Caki2 (cell line): ENCODE measurements around the gene TTLL9. TPM values are rescaled to one million over a fixed set of nuclear protein-coding genes. Genes with fewer than 3 reads are reported as not detected.

Experiments used
- DNase-seq: peaks from one replicate; pipeline ENCODE4 v3.0.0-alpha.2; 2015; ENCODE audit warnings: low read depth
- in situ Hi-C: cut with HindIII; loops from 2 replicates; pipeline ENCODE4 v1.10.0; 2016; ENCODE audit warnings: low sequenced_read_pairs, low pct_unique_long_range_greater_than_20kb, mixed read lengths
- total RNA-seq: library from RNA; depleted of rRNA; stranded (reverse); fragments of >200 nt; shearing (Covaris generic); gene quantifications from 2 replicates; pipeline ENCODE4 v1.2.3, GENCODE V29; 2014; ENCODE audit warnings: low replicate concordance

The TTLL9 gene
- total RNA-seq, 1 experiment from 2014 or later, result 0.20 TPM

GRCh38 chr20:31849306-31849930 lies 21.0 kb upstream of the TTLL9 start:
- DNase-seq, result no peak
- in situ Hi-C loops, result no loop called here

DNA sequence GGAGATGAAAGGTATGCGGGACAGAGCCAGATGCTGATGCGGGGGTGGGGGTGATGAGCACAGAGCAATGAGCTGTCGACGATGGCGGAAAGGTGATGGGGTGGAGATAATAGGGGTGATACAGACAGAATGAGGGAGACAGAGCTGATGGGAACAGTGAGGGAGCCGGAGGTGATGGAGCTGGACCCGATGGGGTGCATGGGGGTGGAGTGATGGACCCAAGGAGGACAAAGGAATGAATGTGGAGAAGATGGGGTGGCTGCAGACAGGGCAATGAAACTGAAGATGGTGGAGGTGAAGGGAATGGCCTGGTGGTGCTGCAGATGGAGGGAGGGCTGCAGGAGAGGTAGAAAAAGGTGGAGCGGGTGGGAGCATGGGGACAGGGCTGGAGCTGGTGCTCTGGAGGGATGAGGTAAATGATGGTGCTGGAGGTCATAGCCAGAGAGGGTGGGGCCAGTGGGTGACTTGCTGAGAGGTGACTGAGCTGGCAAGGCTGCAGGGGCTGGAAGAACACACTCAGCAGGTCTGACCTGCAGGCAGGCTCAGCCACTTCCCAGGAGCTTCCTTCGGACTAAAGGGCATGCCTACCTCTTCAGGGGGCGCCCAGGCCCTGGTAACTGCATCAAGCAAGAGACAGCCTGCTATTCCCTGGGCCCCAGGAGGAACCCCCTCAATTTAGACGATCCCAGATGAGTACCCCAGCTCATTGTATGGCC lies 19.0 kb upstream of the TTLL9 start:
- in situ Hi-C loops, result loop anchor here (10.0 kb wide), 1 partner anchor 173 kb away; no protein-coding TSS in a partner anchor
- no peak for DNase-seq

- in situ Hi-C loops, result loop anchor here (10.0 kb wide), 1 partner anchor 171 kb away; no protein-coding TSS in a partner anchor
- DNase-seq, result no peak
Observed at GRCh38 chr20:31853481-31853880, 17.0 kb upstream of the TTLL9 start.

GRCh38 chr20:31856516-31856915 lies 13.9 kb upstream of the TTLL9 start:
- no peak for DNase-seq
- in situ Hi-C loops, result loop anchor here (10.0 kb wide), 1 partner anchor 168 kb away; no protein-coding TSS in a partner anchor

DNA sequence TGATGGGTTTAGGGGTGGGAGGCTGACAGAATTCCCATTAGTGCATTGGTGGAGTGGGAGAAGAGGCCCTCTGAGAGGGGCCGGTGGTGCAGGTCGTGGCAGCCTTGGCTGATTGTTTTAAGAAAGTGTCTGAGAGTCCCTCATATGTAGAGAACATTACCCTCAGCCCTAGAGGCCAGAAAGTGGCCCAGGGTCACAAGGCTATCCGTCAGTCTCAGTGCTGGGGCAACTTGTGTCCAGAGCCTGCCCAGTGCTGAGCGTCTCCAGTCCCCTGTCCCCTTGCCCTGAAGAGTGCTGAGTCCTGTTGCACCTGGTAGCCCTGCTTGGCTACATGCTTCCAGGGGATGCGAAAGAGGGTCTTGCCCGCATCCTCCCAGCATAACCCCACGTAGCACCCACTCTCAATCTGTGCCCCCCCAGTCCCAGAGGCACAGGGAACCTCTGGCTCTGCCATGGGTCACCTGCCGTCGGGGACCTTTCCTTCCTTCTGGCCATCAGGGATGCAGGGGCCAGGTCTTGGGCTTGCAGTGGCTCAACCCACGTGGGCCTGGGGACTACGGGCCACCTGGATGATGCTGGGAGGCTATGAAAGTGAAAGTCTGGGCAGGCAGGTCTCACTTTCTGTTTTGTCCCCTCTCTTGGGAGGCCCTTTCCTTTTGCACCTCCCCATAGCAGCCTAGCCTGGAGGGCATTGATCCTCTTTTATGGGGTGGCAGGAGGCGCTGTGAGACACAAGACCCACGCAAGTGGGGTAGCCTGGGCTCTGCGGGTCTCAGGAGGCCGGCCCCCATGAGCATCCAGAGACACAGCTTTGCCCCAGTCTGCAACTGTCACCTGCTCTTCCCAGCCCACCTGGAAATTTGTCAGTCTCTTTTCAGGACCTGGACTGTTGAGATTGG lies 12.3 kb upstream of the TTLL9 start:
- in situ Hi-C loops, result loop anchor here (10.0 kb wide), 1 partner anchor 167 kb away; no protein-coding TSS in a partner anchor

DNA sequence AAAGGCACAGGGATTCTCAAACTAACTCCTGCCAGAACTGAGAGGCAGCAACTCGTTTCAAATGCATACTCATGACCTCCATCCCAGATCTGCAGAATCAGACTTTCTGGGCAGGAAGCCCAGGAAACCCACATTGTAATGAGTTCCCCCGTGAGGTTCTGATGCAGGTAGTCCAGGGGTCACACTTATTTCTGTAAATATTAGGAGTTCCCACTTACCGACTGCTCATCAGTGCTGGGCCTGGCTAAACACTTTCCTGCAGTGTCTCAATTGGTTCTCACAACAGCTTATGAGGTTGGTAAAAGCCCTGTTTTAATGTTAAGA lies 11.7 kb upstream of the TTLL9 start:
- no peak for DNase-seq
- in situ Hi-C loops, result loop anchor here (10.0 kb wide), 1 partner anchor 166 kb away; no protein-coding TSS in a partner anchor

More for the DNA sequence above, 12.3 kb upstream of the TTLL9 start:
- DNase-seq, result no peak

DNA sequence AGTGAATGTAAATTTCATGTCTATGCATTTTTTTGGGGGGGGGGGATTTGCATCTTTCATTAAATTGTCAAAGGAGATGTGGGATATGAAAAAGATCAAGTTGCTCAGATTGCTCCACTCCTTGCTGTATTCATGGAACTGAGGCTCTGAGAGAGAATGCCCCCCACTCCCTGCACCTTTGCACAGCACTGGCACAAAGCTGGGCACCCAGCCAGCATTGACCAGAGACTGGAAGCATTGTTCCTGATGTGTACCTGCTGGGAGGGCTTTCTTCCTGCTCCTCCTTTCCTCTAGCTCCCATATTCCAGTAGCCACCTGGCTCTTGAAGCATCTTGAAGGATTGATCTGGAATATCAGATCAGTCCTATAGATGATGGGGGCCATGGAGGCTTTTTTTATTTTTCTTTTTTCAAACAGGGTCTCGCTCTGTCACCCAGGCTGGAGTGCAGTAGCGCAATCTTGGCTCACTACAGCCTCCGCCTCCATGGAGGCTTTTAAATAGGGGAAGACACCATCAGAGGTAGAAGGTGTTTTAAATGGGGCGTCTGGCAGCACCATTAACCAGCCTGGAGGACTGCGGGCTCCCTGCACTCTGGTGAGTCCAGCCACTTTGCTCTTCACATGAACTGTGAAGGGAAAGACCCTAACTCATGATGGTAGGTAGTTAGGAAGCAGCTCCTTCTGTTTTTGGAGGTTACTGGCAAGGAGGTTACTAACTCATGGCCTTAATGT lies 11.0 kb upstream of the TTLL9 start:
- DNase-seq, result no peak
- in situ Hi-C loops, result loop anchor here (10.0 kb wide), 1 partner anchor 165 kb away; no protein-coding TSS in a partner anchor

DNA sequence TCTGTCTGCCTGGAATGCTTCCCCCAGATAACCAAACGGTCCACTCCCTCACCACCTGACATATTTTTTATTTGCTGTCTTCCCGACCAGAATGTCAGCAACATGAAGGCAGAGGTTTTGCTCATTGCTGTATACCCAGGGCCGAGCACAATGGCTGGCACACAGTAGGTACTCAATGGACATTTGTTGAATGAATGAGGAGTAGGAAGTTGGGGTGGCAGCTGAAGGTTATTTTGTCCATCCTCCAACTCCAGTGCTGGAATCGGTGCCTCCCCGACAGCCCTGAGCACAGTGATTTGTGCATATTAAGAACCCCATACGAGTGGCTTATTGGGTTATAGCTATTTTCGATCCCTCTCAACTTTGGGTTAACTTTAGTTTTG lies 10.4 kb upstream of the TTLL9 start:
- in situ Hi-C loops, result loop anchor here (10.0 kb wide), 1 partner anchor 165 kb away; no protein-coding TSS in a partner anchor
- DNase-seq, result no peak

DNA sequence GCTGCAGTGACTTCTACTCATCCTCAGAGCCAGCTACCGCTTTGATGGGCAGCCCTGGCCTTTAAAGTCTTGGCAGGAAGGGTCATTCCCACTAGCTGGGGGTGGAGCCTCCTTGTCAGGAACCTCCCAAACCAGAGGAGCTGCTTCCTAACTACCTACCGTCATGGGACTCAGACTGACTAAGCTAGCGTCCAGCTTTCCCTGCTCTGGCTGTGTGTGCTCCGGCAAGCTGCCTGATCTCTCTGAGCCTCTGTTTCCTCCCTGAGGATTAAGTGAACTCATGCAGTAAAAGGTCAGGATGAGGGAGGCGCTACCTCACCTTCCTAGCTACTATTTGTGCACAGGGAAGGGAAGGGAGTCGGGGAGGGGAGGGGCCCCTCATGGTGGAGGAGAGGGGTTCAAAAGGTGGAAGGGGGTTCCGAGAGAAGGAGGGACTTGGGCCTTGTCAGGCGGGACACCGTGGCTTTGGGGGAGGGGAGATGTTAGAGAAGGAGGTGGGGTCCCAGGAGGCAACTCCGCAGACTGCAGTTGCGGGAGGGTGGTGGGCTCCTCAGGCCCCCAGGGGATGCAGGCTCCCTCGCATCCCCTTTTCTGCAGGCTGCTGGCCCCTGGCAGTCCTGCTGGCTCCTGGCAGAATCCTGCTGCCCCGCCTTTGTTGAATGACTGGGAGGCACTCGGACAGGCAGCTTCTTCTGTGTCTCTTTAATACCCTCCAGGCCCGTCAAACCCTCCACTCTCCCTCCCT lies 9.9 kb upstream of the TTLL9 start:
- peak; percentile 65 for DNase-seq
- in situ Hi-C loops, result no loop called here

GRCh38 chr20:31861135-31861384 lies 9.4 kb upstream of the TTLL9 start:
- no peak for DNase-seq

GRCh38 chr20:31861385-31862156 lies 8.9 kb upstream of the TTLL9 start:
- in situ Hi-C loops, result no loop called here
- DNase-seq, result peak; percentile 74

More at GRCh38 chr20:31861135-31861384, 9.4 kb upstream of the TTLL9 start:
- in situ Hi-C loops, result no loop called here

DNA sequence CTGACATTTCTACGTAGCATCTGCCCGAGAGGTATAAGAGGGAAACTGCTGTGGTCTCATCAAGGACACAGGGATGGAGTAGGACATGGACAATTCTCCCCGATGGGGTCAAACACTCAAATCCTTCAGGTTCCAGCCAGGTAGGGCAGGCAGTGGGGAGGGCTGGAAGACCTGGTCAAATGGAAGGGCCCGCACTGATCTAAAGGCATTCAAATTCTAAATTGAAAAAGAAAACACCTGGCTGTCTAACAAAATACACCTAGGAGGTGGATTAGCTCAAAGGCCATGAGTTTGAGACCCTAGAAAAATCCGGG lies 8.3 kb upstream of the TTLL9 start:
- in situ Hi-C loops, result no loop called here
- DNase-seq, result no peak

- in situ Hi-C loops, result no loop called here
- no peak for DNase-seq
Observed at GRCh38 chr20:31862506-31862905, 7.9 kb upstream of the TTLL9 start.

- in situ Hi-C loops, result no loop called here
- no peak for DNase-seq
Observed at GRCh38 chr20:31863296-31864085, 6.9 kb upstream of the TTLL9 start.

DNA sequence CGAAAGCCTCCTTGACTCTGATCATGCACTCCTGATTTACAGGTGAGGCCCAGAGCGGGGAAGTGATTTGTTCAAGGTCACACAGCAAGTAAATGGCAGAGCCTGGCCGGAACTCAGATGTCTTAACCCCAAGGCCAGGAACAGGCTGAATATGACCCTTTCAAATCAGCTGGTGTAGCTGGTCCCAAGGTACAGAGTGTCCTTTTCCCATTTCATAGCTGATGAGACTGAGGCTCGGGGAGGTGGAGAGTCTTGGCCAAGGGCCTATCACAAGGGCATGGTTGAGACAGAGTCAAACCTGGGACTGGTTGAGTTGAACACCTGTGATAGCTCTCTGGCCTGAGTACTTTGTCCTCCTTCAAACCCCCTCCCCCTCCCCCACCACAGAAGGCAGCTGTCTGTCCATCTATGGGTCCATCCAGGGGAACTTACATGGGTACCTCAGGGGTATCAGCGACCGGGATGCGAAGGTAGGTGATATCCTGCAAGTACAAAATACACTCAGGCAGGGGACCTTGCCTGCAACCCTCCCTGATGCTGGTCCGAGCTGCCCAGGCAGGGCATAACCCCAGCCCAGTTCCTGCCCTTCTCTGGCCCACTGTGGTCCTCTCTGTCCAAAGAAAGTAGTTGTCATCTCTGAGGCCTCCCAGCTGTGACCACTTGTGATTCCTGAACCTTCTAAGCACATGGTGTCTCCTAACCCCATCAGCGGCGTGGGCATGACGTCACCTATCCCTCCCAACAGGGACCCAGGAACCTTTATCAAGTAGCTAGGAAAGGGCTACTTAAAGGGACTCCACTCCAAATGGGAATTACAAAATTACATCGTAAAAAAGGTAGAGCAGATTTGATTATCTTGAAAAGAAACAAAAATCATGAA lies 5.7 kb upstream of the TTLL9 start:
- no peak for DNase-seq
- in situ Hi-C loops, result no loop called here

DNA sequence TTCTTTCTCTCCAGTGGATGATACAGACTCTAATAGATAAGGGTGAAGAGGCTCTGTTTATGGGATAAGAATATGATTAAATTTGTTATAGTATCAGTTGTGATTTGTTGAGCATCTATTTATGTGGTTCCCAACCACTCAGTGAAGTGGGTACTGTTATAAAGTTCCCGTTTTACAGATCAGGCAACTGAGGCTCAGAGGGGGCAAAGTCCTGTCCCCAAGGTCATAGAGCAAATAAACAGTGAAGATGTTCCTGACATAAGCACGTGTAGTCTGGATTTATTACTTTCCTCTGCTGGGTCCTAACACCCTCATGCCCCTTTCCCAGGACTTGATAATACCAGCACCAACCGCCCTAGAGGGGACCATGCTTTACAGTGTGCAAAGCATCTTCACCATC lies 4.2 kb upstream of the TTLL9 start:
- in situ Hi-C loops, result no loop called here
- no peak for DNase-seq
